ENCODE measurements around the gene SLC39A2. TPM values are rescaled to one million over a fixed set of nuclear protein-coding genes. Genes with fewer than 3 reads are reported as not detected.

SLC39A2 gene
- total and polyA plus RNA-seq, 2 experiments from 2014 or later, result not detected

DNA sequence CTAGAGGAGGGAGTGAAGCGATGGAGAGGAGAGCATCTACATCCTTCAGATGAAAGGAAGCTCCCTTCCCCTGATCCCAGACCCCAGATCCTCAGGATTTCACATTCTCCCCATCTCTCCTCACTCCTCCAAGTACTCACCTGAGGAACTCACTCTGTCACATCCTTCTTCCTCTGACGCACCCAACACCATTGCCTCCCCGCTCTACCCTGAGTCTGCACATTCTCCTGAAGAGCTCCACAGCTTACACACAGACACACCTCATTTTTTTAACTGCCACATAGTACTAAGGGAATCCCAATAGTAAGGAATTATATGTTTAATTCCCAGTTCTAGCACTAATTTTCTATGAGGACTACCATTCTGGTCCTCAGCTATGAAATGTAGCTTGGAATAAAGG is 25.6 kb upstream of the SLC39A2 start:
- DNase-seq (ENCODE audit: low spot score), result no peak
- no peaks in the 10 kb centered on the region for H3K9me3 Mint-ChIP-seq
- H3F3A ChIP-seq (replicated peaks; ENCODE audit: low read depth), result no peaks in the 10 kb centered on the region
- H3K27me3 Mint-ChIP-seq (ENCODE audit: insufficient read depth, low read depth, poor library complexity), result peaks cover 6% of the 10 kb centered on the region
- H3K27me3 ChIP-seq (ENCODE audit: insufficient read depth), result 0 out of 2 replicates have a peak, but pooled peaks cover 4% of the 10 kb centered on the region
- H3K79me2 ChIP-seq (replicated peaks; ENCODE audit: insufficient read depth), result no peaks in the 10 kb centered on the region
- no peaks in the 10 kb centered on the region for H3K36me3 ChIP-seq (ENCODE audit: insufficient read depth)
- H3K4me3 Mint-ChIP-seq, result no peak overlapping the region
- peaks cover 7% of the 10 kb centered on the region for H3K4me1 ChIP-seq (ENCODE audit: insufficient read depth)
- no peak overlapping the region for H3K27ac Mint-ChIP-seq
- no peaks in the 10 kb centered on the region for H3K36me3 Mint-ChIP-seq (ENCODE audit: low read depth)
- H3K4me3 ChIP-seq, result no peak overlapping the region
- no peak overlapping the region for H3K4me2 ChIP-seq
- TF ChIP-seq, protein P1, sequence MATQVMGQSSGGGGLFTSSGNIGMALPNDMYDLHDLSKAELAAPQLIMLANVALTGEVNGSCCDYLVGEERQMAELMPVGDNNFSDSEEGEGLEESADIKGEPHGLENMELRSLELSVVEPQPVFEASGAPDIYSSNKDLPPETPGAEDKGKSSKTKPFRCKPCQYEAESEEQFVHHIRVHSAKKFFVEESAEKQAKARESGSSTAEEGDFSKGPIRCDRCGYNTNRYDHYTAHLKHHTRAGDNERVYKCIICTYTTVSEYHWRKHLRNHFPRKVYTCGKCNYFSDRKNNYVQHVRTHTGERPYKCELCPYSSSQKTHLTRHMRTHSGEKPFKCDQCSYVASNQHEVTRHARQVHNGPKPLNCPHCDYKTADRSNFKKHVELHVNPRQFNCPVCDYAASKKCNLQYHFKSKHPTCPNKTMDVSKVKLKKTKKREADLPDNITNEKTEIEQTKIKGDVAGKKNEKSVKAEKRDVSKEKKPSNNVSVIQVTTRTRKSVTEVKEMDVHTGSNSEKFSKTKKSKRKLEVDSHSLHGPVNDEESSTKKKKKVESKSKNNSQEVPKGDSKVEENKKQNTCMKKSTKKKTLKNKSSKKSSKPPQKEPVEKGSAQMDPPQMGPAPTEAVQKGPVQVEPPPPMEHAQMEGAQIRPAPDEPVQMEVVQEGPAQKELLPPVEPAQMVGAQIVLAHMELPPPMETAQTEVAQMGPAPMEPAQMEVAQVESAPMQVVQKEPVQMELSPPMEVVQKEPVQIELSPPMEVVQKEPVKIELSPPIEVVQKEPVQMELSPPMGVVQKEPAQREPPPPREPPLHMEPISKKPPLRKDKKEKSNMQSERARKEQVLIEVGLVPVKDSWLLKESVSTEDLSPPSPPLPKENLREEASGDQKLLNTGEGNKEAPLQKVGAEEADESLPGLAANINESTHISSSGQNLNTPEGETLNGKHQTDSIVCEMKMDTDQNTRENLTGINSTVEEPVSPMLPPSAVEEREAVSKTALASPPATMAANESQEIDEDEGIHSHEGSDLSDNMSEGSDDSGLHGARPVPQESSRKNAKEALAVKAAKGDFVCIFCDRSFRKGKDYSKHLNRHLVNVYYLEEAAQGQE (IDR thresholded peaks at IDR 0.05; ENCODE audit: unreplicated experiment), result no peak
- TF ChIP-seq, protein P2, sequence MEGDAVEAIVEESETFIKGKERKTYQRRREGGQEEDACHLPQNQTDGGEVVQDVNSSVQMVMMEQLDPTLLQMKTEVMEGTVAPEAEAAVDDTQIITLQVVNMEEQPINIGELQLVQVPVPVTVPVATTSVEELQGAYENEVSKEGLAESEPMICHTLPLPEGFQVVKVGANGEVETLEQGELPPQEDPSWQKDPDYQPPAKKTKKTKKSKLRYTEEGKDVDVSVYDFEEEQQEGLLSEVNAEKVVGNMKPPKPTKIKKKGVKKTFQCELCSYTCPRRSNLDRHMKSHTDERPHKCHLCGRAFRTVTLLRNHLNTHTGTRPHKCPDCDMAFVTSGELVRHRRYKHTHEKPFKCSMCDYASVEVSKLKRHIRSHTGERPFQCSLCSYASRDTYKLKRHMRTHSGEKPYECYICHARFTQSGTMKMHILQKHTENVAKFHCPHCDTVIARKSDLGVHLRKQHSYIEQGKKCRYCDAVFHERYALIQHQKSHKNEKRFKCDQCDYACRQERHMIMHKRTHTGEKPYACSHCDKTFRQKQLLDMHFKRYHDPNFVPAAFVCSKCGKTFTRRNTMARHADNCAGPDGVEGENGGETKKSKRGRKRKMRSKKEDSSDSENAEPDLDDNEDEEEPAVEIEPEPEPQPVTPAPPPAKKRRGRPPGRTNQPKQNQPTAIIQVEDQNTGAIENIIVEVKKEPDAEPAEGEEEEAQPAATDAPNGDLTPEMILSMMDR (conservative IDR thresholded peaks at IDR 0.05; ENCODE audit: low read depth in 2 of 2), result no peak
- TF ChIP-seq EZH2 (IDR thresholded peaks at IDR 0.05; ENCODE audit: low read depth, unreplicated experiment) (no peak), ZNF114 (CRISPR knock-in tag; IDR thresholded peaks at IDR 0.05) (no peak), JUNB (IDR thresholded peaks at IDR 0.05; ENCODE audit: unreplicated experiment) (no peak), NANOG (IDR thresholded peaks at IDR 0.05; ENCODE audit: borderline replicate concordance) (no peak), POLR2AphosphoS5 (IDR thresholded peaks at IDR 0.05; ENCODE audit: low read depth) (no peak), EZH2phosphoT487 (IDR thresholded peaks at IDR 0.05; ENCODE audit: unreplicated experiment) (no peak), CREB1 (CRISPR knock-in tag; IDR thresholded peaks at IDR 0.05; ENCODE audit: low read depth) (no peak), STAT1 (IDR thresholded peaks at IDR 0.05; ENCODE audit: unreplicated experiment) (no peak), ZNF331 (CRISPR knock-in tag; IDR thresholded peaks at IDR 0.05; ENCODE audit: low read depth) (no peak)
- TF ChIP-seq, protein P3, sequence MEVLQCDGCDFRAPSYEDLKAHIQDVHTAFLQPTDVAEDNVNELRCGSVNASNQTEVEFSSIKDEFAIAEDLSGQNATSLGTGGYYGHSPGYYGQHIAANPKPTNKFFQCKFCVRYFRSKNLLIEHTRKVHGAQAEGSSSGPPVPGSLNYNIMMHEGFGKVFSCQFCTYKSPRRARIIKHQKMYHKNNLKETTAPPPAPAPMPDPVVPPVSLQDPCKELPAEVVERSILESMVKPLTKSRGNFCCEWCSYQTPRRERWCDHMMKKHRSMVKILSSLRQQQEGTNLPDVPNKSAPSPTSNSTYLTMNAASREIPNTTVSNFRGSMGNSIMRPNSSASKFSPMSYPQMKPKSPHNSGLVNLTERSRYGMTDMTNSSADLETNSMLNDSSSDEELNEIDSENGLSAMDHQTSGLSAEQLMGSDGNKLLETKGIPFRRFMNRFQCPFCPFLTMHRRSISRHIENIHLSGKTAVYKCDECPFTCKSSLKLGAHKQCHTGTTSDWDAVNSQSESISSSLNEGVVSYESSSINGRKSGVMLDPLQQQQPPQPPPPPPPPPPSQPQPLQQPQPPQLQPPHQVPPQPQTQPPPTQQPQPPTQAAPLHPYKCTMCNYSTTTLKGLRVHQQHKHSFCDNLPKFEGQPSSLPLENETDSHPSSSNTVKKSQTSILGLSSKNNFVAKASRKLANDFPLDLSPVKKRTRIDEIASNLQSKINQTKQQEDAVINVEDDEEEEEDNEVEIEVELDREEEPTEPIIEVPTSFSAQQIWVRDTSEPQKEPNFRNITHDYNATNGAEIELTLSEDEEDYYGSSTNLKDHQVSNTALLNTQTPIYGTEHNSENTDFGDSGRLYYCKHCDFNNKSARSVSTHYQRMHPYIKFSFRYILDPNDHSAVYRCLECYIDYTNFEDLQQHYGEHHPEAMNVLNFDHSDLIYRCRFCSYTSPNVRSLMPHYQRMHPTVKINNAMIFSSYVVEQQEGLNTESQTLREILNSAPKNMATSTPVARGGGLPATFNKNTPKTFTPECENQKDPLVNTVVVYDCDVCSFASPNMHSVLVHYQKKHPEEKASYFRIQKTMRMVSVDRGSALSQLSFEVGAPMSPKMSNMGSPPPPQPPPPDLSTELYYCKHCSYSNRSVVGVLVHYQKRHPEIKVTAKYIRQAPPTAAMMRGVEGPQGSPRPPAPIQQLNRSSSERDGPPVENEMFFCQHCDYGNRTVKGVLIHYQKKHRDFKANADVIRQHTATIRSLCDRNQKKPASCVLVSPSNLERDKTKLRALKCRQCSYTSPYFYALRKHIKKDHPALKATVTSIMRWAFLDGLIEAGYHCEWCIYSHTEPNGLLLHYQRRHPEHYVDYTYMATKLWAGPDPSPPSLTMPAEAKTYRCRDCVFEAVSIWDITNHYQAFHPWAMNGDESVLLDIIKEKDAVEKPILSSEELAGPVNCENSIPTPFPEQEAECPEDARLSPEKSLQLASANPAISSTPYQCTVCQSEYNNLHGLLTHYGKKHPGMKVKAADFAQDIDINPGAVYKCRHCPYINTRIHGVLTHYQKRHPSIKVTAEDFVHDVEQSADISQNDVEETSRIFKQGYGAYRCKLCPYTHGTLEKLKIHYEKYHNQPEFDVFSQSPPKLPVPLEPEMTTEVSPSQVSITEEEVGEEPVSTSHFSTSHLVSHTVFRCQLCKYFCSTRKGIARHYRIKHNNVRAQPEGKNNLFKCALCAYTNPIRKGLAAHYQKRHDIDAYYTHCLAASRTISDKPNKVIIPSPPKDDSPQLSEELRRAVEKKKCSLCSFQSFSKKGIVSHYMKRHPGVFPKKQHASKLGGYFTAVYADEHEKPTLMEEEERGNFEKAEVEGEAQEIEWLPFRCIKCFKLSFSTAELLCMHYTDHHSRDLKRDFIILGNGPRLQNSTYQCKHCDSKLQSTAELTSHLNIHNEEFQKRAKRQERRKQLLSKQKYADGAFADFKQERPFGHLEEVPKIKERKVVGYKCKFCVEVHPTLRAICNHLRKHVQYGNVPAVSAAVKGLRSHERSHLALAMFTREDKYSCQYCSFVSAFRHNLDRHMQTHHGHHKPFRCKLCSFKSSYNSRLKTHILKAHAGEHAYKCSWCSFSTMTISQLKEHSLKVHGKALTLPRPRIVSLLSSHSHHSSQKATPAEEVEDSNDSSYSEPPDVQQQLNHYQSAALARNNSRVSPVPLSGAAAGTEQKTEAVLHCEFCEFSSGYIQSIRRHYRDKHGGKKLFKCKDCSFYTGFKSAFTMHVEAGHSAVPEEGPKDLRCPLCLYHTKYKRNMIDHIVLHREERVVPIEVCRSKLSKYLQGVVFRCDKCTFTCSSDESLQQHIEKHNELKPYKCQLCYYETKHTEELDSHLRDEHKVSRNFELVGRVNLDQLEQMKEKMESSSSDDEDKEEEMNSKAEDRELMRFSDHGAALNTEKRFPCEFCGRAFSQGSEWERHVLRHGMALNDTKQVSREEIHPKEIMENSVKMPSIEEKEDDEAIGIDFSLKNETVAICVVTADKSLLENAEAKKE (CRISPR knock-in tag; IDR thresholded peaks at IDR 0.05), result no peak
- TF ChIP-seq, protein P4, sequence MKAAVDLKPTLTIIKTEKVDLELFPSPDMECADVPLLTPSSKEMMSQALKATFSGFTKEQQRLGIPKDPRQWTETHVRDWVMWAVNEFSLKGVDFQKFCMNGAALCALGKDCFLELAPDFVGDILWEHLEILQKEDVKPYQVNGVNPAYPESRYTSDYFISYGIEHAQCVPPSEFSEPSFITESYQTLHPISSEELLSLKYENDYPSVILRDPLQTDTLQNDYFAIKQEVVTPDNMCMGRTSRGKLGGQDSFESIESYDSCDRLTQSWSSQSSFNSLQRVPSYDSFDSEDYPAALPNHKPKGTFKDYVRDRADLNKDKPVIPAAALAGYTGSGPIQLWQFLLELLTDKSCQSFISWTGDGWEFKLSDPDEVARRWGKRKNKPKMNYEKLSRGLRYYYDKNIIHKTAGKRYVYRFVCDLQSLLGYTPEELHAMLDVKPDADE (IDR thresholded peaks at IDR 0.05), result no peak
- H2AFZ ChIP-seq, result no peak overlapping the region; the same call in 1 of the 2 replicates
- no peak overlapping the region for H3K27ac ChIP-seq (ENCODE audit: low read depth)
- H3K9me2 ChIP-seq (ENCODE audit: insufficient read depth), result 0 out of 2 replicates have a peak, but pooled peaks cover 6% of the 10 kb centered on the region
- no peak for ATAC-seq
- no peaks in the 10 kb centered on the region for H4K20me1 ChIP-seq (replicated peaks; ENCODE audit: insufficient read depth)
- H3K4me1 Mint-ChIP-seq, result peaks cover 9% of the 10 kb centered on the region
